ENCODE measurements around the gene USP49.

USP49 gene

DNA sequence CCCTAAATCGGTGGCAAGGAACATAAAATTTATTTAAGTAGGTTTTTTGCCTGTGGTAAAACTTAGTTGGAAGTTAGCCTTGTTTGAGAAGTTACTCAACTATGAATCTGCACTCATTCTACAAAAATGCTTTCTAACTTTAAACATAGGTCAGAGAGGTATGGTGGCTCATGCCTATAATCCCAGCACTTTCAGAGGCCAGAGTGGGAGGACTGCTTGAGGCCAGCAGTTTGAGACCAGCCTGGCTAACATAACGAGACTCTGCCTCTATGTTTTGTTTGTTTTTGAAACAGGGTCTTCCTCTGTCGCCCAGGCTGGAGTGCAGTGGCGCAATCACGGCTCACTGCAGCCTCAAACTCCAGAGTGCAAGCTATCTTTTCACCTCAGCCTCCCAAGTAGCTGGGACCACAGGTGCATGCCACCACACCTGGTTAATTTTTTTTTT is 16.2 kb downstream of the USP49 start:
- TF ChIP-seq, protein P1, sequence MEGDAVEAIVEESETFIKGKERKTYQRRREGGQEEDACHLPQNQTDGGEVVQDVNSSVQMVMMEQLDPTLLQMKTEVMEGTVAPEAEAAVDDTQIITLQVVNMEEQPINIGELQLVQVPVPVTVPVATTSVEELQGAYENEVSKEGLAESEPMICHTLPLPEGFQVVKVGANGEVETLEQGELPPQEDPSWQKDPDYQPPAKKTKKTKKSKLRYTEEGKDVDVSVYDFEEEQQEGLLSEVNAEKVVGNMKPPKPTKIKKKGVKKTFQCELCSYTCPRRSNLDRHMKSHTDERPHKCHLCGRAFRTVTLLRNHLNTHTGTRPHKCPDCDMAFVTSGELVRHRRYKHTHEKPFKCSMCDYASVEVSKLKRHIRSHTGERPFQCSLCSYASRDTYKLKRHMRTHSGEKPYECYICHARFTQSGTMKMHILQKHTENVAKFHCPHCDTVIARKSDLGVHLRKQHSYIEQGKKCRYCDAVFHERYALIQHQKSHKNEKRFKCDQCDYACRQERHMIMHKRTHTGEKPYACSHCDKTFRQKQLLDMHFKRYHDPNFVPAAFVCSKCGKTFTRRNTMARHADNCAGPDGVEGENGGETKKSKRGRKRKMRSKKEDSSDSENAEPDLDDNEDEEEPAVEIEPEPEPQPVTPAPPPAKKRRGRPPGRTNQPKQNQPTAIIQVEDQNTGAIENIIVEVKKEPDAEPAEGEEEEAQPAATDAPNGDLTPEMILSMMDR (IDR thresholded peaks at IDR 0.05), result no peak

DNA sequence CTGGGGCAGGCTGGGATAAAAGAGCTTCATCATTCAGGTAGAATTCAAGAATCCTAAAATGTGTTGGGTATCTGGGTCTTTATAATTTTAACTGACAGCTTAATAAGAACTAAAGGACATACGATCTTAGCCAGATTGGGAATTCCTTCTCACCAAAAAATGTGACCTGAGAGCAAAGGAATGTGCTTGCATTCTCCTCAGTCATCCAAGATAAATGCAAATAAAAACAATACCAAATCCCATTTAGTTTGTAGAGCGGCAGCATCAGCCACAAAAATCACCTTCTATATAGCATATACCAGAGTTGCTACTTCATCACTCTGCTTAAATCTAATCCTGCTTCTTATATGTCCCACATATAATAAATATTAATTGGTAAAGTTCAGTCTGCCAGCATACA is 16.9 kb downstream of the USP49 start:
- TF ChIP-seq, protein P1 (IDR thresholded peaks at IDR 0.05), result no peak

DNA sequence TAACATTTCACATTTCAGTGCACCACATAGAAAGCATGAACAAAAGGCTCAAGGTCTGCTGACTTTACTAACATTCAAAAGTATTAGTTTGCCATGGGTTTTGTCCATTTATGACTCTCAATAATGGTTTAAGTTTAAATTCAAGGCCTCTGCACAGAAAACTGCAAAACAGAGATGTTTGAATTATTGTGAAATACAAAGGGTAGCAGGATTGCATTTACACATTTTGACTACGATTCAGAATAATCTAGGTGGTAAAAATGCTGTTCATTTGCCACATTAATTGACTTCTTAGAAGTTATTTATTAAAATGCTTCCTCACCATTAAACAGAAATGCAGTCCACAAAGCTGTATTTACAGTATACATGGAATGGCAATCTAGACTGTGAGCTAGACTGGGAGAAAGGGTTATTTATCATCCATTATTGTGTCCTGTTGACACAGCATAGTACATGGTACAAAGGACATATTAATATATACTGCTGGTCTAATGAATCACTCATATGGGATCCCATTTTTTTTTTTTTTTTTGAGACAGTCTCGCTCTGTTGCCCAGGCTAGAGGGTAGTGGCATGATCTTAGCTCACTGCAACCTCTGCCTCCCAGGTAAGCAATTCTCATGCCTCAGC is 18.0 kb downstream of the USP49 start:
- TF ChIP-seq, protein P1 (IDR thresholded peaks at IDR 0.05), result no peak

DNA sequence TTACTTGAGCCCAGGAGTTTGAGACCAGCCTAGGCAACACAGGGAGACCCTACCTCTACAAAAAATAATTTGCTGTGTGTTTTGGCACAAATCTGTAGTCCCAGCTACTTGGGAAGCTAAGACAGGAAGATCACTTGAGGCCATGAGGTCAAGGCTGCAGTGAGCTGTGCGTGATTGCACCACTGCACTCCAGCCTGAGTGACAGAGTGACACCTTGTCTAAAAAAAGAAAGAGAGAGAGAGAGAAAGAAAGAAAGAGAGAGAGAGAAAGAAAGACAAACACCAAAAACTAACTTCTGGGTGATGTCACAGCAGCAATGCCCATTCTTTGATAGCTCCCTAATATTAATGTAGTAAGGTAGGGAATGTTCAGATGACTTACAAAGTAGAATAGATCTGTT is 20.4 kb downstream of the USP49 start:
- TF ChIP-seq, protein P1 (IDR thresholded peaks at IDR 0.05), result no peak

DNA sequence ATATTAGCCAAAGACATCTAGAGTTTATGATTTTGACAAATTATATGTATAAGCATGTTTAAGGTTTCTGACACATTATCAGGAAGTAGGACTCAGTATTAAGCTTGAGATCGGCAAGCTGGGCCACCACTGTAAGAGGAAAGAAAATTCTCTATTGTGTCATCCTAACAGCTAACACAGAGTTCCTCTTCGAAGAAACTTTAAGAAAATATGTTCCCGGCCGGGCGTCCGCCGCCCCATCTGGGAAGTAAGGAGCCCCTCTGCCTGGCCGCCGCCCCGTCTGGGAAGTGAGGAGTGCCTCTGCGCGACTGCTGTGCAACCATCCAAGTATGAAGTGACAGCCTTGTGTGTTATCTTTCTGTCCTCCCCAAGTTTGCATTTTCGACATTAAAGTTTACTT is 23.0 kb downstream of the USP49 start:
- TF ChIP-seq, protein P1 (IDR thresholded peaks at IDR 0.05), result no peak

DNA sequence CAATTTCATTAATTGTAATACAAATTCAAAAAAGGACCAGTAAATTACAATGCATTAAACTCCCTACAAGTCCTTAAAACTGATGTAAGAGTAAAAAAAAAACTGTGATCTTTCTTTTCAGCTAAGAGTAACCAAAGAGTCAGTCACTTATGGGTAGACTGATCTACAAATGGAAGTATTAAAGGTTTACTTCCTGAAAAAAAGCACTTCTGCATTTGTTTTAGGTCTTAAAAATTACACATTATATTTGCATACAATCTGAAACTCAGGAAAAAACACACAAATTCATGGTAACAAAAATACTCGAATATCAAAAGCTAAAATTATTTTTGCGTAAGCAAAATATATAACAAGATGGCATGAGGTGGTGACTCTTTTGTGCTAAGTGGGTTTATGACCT is 23.5 kb downstream of the USP49 start:
- TF ChIP-seq, protein P1 (IDR thresholded peaks at IDR 0.05), result no peak

DNA sequence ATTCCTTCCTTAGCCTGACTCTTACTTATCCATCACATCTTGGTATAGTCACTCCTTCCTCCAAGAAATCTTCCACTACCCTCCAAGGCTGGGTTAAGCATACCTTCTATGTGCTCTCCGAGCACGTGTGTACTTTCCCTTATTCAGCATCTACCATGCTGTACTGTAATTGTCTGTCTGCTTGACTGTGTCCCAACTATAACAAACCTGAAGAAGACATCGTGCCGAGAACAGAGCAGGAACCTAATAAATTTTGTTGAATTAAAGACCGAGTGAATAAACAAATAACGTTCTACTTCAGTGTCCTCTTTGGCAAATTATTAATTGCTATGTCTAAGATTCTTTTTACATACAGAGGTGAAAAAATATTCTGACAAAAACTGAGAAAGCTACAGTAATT is 35.8 kb downstream of the USP49 start:
- TF ChIP-seq, protein P1 (IDR thresholded peaks at IDR 0.05), result no peak

DNA sequence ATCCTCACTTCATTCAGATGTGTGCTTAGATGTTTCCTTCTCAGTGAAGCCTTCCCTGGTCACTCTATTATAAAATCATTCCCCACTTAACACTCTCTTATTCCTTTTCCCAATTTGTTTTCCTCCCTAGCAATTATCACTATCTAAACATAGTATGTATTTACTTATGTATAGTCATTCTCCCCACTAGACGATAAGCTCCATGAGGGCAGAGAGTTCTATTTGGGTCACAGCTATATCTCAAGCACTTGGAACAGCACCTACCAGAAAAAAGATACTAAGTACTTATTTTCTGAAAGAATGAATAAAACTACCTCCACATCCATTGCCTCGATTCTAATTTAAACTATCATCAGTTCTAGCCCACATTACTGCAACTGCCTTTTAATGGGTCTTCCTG is 36.5 kb downstream of the USP49 start:
- TF ChIP-seq, protein P1 (IDR thresholded peaks at IDR 0.05), result no peak
